ENCODE measurements around the gene VRK1.
"Not testable (repeated sequence)": the region's sequence is repeated elsewhere in the genome, so short reads cannot be mapped to it uniquely, and the experiment has no call there.

The VRK1 gene

GRCh38 chr14:96883974-96884373, 86.8 kb downstream of the VRK1 start:
- DNase-seq (ENCODE audit: low read depth in 2 of 2) = not testable (repeated sequence)

DNA sequence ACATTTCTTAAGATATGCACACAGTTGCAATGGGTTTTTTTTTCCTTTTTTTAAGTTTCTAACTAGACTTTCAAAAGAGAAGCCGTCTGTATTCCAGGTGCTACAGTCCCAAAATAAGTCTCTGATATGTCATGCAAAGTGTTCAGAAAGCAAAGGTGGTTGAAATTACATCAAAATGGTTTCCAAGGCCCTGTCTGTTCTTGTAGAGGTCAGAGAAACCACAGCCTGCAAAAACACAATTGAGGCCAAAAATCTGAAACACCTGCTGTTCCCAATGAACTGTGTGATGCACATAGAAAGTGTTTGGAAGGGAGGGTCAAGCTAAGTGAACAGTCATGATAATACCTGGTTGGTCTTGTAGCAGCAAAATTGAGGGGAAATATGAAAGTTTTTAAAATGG, 91.0 kb downstream of the VRK1 start:
- DNase-seq (ENCODE audit: low read depth in 2 of 2) = no peak

DNA sequence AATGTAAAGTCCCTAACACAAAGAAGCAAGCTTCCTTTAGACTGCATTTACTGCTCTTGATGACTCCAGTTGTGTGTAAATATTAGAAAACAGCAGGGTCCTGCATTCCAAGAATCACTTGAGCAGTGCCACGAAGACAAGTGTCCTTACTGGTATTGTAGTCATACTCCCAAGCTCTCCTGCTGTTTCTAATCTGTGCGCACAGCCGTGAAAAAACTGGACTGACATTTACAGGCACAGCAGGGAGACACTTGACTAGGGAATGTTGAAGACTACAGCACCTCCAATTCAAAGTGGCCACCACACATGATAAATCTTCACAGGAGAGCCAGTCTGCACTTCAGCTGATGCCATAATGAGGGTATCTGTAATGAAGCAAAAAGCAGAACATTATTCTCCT, 91.4 kb downstream of the VRK1 start:
- DNase-seq (ENCODE audit: low read depth in 2 of 2) = no peak

GRCh38 chr14:96889091-96889490, 91.9 kb downstream of the VRK1 start:
- no peak for DNase-seq (ENCODE audit: low read depth in 2 of 2)

- DNase-seq (ENCODE audit: low read depth in 2 of 2) = no peak
Observed at GRCh38 chr14:96893966-96894622, 96.9 kb downstream of the VRK1 start.

GRCh38 chr14:96894966-96895365, 97.8 kb downstream of the VRK1 start:
- DNase-seq (ENCODE audit: low read depth in 2 of 2) = no peak

DNA sequence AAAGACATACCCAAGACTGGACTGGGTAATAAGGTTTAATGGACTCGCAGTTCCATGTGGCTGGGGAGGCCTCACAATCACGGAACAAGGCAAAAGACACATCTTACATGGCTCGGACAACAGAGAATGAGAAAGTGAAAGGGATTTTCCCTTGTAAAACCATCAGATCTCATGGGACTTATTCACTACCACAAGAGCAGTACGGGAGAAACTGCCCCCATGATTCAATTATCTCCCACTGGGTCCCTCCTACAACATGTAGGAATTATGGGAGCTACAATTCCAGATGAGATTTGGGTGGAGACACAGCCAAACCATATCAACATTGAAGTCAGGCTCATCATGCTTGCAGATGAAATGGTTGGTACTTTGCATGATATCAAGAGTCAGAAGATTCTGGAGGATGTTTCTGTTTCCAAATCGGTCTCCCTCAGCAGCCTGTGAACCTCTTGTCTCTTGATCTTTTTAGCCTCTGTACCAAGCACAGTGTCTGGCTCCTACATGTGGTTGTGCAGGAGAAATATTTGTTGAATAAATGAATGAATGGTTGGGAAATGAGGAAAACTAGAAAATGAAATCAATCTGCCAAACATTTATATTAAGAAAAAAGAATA, 98.6 kb downstream of the VRK1 start:
- DNase-seq (ENCODE audit: low read depth in 2 of 2) = no peak

DNA sequence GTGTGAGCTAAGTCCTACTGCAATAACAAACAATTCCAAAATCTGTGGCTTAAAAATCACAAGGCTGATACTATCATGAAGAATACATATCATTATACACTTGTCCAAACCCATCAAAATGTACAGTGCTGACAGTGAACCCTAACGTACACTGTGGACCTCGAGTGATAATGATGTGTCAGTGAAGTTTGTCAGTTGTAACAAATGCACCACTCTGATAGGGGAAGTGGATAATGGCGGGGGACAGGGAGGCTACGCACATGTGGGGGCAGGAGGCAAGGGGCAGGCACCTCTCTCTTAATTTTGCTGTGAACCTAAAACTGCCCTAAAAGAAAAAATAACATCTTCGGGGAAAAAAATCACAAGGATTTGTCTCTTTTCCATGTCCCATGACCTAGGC, 100.0 kb downstream of the VRK1 start:
- no peak for DNase-seq (ENCODE audit: low read depth in 2 of 2)

DNA sequence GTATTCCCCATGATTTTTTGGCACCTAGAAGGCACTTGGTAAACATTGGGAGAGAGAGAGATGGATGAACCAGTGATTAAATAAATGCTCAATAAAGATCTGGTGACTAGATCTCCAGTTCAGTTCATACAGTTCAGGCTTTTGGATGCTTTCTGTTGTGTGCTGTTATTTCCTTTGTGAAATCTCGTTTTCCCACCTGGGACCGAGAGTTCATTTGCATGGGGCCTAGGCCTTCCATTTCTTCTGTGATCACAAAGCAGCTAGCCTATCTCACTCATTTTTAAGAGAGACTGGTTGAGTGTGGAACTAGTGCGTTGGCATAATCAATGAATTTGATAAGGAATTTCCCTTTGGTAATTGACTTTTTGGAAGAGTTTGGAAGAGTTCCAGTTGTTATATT, 104.0 kb downstream of the VRK1 start:
- no peak for DNase-seq (ENCODE audit: low read depth in 2 of 2)

GRCh38 chr14:96902004-96902403, 104.8 kb downstream of the VRK1 start:
- DNase-seq (ENCODE audit: low read depth in 2 of 2) = no peak

GRCh38 chr14:96903444-96904023, 106.4 kb downstream of the VRK1 start:
- DNase-seq (ENCODE audit: low read depth in 2 of 2) = no peak

GRCh38 chr14:96904201-96904600, 107.0 kb downstream of the VRK1 start:
- DNase-seq (ENCODE audit: low read depth in 2 of 2) = no peak

DNA sequence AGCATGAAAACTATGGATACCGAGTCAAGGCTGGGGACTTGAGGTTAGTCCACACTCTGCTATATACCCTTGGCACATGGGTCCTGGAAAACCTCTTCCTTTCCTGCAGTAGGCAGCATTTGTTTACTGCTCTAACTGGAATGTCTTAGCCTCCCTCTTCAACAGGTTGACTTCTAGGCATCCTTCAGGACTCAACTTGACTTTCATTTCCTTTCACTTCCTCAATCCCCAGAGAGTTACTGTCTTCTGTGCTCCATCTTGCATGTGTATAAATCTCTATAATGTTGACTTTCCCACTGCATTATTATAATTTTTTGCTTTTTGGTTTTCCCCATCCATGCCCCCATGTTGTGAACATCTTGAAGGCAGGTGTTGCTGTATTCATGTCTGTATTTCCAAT, 107.9 kb downstream of the VRK1 start:
- DNase-seq (ENCODE audit: low read depth in 2 of 2) = no peak

DNA sequence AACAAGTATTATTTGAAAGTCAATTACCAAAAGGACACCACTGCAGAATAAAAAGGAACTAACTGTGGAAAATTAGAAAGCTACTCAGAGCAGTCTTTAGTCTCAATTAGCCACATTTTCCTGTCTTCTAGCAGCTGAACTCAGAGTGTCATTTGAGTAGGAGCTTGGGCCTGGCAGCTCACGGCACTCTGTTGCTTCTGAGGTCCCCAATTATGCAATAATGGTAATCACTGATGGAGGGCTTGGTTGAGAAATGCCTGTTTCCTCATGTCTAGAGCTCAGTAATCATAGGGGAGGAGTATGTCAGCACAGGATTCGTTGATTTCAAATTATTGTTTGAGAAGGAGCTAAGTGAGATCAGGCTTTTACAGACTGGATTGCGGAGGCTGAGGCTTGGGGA, 108.6 kb downstream of the VRK1 start:
- DNase-seq (ENCODE audit: low read depth in 2 of 2) = no peak

DNA sequence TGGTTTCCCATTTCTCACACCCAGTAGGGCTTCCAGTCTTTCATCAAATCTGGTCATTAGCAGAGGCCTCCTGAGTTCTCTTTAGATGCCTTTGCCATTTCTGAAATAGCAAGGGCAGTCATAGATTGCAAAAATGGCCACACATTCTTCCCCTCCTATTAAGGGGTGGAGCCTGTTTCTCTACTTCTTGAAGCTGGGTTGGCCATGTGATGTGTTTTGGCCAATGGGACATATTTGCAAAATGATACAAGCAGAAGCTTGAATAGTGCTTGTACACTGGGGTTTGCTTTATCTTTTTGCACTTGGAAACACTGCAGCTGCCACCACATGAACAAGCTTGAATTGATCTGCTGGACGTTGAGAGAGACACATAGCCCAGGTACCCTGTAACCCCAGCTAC, 109.3 kb downstream of the VRK1 start:
- no peak for DNase-seq (ENCODE audit: low read depth in 2 of 2)

DNA sequence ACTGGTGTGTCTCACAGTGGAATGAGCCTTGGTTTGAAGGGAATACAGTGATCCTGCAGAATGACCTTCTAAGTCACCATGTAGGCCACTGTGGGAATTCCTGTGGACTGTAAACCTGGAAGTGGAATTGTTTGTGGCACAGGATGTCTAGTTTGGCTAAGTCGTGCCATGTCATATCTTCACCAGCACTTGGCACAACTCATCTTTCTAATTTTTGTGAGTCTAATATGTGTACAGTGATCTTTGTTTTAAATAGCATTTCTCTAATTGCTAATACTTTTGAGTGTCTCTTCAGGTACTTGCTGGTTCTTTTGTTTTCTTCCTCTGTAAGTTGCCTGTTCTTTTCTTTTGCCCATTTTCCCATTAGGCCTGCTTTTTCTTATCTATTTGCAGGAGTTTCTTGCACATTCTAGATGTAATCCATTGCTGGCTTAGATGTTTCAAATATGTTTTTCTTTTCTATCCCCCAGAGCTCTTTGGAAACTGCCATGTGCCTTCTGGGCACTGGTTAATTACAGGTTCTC, 112.7 kb downstream of the VRK1 start:
- DNase-seq (ENCODE audit: low read depth in 2 of 2) = no peak

- DNase-seq (ENCODE audit: low read depth in 2 of 2) = no peak
Observed at GRCh38 chr14:96911499-96912149, 114.4 kb downstream of the VRK1 start.

DNA sequence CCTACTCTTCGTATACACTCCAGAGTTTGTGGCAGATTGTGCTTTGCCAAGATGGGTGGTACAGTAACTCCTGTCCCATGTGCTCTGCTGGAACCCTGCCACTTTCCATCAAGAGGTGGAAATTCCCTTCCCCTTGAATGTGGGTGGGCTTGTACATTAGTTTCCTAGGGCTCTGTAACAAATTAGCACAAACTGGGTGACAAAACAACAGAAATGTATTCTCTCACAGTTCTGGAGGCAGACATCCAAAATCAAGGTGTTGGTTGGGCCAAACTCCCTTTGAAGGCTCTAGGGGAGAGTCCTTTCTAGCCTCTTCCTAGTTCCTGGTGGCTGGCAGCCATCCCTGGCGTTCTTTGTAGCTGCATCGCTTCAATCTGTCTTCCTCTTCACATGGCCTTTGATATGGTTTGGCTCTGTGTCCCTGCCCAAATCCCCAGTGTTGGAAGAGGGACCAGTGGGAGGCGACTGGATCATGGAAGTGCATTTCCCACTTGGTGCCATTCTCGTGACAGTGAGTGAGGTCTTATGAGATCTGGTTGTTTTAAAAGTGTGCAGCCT, 117.5 kb downstream of the VRK1 start:
- DNase-seq (ENCODE audit: low read depth in 2 of 2) = no peak

GRCh38 chr14:96915478-96915877, 118.3 kb downstream of the VRK1 start:
- no peak for DNase-seq (ENCODE audit: low read depth in 2 of 2)

- DNase-seq (ENCODE audit: low read depth in 2 of 2) = no peak
Observed at GRCh38 chr14:96916751-96917150, 119.6 kb downstream of the VRK1 start.

DNA sequence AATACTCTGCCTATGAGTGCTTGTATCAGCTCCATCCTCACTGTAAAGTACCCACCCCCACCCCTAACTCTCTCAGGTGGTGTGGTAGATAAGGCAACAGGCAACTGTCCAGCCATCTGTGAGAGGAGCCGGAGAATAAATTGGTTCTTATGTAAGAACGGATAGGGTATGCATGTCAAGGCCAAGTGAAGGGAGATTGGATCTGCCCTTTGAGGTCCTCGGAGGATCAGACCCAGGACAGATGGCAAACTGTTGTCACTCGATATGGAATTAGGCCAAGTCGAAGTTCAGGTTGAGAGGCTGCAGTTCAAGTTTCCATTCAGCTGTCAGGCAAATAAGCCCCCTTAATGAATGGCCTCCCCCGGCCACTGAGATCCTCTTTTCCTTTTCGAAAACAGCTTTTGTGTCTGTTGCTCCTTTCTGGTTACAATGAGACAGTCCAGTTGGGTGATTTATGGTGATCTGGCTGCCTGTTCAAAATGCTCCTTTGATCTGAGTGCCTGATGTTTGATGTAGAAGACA, 120.3 kb downstream of the VRK1 start:
- no peak for DNase-seq (ENCODE audit: low read depth in 2 of 2)

GRCh38 chr14:96920023-96920422, 122.8 kb downstream of the VRK1 start:
- no peak for DNase-seq (ENCODE audit: low read depth in 2 of 2)
